Effector CD4-positive, alpha-beta T cell (primary cell): ENCODE data around the gene MAP3K13.
A peak's percentile ranks its signal among the peaks of the same experiment; 100 is the strongest.

Experiments used
- DNase-seq: peaks from one replicate; pipeline ENCODE4 v3.0.0-alpha.2; 2020
- total RNA-seq: gene quantifications from one replicate; lab custom pipeline; 2026; lab: John Stamatoyannopoulos, UW

Gene MAP3K13, protein sequence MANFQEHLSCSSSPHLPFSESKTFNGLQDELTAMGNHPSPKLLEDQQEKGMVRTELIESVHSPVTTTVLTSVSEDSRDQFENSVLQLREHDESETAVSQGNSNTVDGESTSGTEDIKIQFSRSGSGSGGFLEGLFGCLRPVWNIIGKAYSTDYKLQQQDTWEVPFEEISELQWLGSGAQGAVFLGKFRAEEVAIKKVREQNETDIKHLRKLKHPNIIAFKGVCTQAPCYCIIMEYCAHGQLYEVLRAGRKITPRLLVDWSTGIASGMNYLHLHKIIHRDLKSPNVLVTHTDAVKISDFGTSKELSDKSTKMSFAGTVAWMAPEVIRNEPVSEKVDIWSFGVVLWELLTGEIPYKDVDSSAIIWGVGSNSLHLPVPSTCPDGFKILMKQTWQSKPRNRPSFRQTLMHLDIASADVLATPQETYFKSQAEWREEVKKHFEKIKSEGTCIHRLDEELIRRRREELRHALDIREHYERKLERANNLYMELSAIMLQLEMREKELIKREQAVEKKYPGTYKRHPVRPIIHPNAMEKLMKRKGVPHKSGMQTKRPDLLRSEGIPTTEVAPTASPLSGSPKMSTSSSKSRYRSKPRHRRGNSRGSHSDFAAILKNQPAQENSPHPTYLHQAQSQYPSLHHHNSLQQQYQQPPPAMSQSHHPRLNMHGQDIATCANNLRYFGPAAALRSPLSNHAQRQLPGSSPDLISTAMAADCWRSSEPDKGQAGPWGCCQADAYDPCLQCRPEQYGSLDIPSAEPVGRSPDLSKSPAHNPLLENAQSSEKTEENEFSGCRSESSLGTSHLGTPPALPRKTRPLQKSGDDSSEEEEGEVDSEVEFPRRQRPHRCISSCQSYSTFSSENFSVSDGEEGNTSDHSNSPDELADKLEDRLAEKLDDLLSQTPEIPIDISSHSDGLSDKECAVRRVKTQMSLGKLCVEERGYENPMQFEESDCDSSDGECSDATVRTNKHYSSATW
- 5.6 reads per million, percentile 22 among the genes with 10 or more reads in this experiment for total RNA-seq

DNA sequence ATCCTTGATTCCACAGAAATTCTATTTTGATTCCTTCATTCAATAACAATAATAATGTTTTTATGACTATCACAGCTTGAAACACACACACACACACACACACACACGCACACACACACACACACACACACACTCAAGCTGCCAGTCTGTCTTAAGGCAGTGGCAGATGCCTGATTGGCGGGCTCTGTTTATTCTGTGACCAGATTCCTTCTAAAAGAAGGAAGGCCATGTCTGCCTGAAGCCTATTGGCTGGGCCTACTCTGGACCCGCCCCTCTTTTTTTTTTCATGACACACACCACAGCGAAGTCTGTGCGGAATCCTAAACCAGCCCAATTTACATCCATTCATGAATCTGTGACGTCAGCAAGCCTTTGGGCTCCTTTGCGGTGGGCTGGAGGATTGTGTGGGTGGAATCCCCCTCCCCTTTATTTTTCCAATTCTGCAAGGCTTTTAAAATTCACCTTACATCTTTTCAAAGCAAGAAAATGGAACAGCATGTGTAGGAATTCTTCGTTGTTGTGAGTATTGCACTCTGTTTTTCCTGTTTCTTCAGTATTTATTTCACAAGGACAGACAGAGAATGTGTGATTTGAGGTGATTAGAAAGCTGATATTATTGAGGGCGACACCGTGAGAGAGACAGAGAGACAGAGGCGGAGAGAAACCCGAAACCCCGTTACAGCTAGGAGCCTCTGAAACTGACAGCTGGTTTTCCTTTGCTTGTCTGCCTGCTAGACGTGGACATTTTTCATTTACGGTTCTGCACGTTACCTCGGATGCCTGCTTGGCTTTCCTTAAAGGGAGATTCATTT lies at the start of gene MAP3K13:
TSS of gene MAP3K13 (plus strand) at position 287 of the 812 bp plus-strand sequence. CDS start 65,446 bp downstream, outside the sequence.
- DNase-seq, result peak; percentile 2

DNA sequence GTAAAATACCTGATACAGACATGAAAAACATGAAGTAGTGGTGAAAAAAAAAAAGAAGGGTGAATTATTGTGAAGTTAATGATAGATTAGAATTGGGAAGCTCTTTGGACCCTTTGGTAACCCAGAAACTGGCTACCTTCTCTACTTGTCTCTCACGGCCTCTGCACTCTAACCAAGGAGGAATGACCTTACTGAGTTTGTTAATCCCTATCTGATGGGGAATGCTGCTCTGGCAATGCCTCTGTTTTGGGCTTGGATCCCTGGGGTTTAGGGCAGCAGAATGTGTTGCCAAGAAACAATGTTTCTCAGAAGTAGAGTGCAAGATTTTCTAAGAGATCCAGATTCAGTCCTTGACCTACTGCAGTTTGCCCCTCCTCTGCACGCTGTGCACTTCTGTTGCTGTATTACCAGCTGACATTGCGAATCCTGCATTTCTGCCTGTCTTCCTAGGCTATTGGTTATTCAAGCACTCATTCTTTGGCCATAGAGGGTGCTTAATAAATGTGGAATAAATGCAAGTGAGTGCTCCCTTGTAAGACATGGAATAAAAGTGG lies 49.2 kb upstream of the MAP3K13 start:
- no peak for DNase-seq

DNA sequence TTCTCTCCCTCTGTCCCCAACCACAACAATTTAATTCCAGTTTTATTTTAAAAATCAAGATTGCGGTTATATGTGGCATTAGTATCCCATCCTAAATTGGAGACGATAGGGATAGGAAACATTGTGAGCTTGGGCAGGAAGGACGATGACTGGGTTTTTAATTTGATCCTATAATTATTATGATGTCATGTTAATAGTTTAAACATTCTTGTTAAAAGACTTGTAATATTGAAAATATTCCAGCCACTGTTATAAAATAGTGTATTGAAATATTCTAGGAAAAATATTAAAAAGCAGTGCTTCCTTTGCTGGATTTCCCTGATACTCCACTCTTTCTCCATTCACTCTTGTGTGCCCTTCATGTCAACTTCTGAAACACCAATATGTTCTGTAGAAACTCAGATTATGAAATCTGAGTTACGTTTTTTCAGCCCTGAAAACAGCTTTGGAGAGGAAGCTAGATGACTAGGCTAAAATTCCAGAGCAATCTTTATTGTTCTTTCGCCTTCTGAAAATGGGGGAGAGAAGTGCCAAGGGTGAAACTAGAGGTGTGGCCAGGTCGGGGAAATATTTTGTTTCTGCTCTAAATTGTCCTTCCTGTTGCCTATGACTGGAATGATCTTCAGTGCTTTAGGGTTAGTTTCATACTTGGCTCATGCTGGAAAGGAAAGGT lies 46.1 kb upstream of the MAP3K13 start:
- DNase-seq, result no peak

DNA sequence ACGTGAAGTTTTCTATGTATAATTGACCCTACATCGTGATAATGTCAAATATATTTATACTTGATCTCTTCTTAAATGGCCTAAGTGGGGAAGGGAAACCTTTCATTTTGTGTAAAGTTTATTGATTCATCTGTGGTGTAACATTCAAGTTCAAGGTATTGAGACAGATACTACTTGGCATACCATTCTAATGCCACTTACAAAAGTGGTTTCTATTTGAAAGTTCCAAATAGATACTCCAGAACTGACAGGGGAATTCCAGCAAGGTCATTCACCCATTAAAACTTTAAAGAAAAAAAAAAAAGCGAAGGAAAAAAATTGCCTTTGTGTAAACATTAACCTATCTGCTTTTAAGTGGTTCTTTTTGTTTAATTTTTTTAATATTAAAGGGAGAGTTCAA lies 45.3 kb upstream of the MAP3K13 start:
- no peak for DNase-seq

DNA sequence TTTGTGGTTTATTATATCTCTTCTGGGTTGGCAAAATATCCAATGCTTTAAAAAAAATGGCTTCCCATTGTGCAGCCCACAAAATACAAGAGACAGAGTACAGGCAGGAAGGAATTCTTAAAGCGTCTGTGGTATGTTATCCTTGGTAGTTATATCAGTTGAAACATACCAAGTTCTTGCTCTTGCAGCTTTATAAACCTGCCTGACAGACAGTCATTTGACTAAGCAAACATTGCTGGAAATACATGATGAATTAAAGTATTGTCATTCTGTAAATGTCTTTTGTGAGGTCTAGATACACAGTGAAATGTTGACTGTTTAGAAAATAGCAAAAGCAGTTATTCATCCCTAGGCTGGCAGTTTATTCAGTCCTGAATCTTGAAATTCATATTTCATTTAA lies 44.8 kb upstream of the MAP3K13 start:
- DNase-seq, result no peak

DNA sequence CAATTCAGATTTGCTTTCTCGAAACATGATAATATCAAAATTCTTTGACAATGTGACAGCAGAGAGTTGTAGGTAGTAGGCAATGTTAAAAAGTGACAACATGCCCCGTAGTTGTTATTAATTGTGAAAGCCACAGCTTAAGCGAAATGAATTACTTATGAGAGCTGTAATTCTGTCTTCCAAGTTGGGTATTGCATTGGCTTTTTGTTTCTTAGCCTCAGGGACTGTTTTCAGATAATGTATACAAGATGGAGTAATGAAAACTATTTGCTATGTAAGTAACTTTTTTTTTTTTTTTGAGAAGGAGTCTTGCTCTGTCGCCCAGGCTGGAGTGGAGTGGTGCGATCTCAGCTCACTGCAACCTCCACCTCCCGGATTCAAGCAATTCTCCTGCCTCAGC lies 43.1 kb upstream of the MAP3K13 start:
- no peak for DNase-seq

DNA sequence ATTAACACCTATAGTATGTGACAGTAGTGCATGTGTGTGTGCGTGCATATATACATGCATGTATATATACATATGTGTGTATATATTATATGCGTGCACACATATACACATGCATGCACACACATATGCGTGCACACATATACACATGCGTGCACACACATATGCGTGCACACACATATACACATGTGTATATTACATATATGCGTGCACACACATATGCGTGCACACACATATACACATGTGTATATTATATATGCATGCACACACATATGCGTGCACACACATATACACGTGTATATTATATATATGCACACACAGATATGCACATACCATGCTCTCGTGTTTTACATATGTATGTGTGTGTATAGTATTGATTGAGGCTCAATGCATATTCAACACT lies 42.0 kb upstream of the MAP3K13 start:
- no peak for DNase-seq

DNA sequence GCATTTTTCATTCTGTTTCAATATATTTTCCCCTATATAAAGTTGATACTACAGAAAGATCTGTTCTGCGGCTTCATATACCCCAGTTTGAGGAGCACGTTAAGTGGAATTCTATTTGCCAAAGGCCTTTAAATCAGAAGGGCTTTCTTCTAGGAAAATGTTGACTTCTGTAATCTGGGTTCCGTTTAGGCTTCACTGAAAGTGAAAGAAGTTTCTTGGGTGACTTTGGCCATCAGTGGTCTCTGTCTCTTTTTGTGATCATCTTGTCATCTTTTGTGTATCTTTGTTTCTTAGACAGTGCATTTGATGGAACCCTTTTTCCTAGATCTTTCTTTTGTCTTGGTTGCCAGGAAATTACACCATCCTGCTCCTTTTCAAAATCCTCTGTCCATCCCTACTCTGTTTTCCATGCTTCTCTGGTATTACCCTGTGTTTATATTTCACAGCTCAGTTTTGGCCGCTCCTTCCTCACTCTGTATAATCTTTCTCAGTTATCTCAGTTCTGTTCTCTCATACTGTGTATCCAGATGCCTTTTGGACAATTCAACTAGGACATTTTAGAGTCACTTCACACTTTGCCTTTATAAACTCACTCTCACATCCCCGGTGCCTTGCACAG lies 40.7 kb upstream of the MAP3K13 start:
- no peak for DNase-seq

DNA sequence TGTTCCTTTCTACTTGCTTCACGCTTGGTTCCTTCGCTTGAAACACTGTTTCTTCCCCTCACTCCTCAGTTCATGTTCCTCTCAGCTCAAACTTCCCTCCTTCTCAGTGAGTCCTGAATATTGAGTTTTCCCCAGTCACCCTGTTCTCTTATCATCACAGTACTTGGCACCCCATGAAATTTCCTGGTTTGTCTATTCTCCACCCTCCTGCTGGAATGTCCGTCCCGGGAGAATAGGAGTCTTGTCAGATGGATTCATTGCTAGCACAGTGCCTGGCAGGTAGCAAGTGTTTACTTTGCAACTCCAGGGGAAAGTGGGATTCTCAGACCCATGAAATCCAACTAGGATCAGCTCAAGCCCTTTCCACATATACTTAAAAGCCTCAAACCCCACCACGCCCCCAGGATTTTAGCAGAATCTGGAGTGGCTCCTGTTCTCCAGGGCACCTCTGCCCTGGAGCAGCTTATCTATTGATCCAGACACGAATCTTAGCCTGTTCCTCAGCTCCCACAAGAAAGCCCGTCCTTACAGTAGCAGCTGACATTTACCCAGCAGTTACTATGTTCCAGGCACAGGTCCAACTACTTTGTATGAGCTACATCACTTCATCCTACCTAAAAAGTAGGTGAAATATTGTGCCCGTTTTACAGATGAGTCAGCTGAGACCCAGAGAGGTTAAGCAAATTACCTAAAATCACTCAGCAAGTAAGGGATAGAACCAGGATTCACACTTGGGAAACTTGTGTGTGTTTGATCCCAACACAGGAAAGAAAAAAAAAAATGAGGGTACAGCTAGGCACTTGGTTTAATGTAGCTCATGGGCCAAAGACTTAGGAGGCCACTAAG lies 36.8 kb upstream of the MAP3K13 start:
- DNase-seq, result no peak

DNA sequence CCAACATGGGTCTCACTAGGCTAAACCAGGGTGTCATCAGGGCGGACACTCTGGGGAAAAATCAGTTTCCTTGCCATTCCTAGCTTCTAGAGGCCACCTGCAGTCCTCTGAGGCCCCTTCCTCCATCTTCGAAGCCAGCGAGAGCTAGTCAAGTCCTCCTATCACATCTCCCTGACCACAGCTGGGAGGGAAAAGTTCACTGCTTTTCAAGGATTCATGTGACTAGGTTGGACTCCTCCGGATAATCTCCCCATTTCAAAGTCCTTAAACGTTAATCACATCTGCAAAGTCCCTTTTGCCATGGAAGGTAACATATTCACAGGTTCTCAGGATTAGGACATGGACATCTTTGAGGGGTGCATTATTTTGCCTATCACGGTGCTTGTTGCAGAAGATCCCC lies 35.9 kb upstream of the MAP3K13 start:
- no peak for DNase-seq

DNA sequence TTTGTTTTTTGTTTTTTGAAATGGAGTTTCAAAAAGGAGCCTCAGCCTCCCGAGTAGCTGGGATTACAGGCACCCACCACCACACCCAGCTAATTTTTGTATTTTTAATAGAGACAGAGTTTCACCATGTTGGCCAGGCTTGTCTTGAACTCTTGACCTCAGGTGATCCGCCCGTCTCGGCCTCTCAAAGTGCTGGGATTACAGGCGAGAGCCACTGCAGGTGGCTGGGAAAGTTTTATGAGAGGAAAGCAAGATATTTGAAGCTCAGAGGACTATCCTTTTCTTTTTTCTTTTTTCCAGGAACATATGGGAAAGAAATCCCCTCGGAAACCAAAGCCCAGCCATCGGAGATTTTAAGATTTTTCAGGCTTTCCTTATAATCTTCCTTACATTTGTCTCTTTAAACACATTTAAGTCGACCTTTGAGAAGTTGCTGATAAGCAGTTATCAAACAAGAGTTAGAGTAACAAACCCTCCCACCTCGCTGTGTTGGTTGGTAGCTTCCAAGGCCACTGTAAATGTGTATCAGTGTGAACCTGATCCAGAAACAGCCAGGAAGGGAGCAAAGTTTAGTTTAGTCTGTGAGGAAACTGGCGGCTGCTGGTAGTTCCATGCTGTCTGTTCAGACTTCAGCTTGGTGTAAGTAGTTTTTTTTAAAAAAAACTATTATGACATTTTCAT lies 34.5 kb upstream of the MAP3K13 start:
- no peak for DNase-seq

DNA sequence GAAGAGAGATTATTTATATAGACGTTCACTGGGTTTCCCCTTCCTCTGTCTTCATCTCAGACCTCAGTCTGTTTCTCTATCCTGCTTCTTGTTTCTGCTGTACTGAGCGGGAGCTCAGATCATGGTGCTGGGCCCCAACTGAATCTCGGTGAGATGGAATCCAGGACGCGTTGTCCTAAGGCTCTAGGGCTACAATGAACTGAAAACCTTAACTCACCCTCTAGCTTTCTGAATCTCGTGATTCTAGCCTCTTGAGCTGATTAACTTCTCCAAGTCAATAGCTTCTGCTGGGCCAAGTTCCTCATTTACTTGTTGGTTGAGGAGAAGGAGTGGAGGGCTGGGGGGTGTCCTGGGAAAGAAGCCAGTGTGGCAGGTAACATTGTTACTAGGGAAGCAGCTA lies 32.7 kb upstream of the MAP3K13 start:
- no peak for DNase-seq

DNA sequence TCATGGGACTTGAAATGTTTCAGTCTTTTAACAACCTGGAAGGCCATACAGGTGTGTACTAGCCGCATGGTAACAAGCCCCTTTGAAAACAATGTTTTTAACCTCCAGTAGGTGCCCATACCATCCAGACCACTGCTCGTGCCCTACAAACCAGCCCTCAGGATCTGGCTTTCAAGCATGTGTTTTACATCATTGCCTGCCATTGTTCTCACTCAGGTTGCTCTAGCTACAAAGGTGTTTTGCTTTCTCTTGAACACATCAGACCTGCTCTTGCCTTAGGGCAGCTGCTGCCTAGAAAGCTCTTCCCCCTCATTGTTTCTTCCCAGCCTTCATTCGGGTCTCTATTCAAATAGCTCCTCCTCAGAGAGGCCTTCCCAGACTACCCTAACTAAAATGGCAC lies 32.3 kb upstream of the MAP3K13 start:
- no peak for DNase-seq

DNA sequence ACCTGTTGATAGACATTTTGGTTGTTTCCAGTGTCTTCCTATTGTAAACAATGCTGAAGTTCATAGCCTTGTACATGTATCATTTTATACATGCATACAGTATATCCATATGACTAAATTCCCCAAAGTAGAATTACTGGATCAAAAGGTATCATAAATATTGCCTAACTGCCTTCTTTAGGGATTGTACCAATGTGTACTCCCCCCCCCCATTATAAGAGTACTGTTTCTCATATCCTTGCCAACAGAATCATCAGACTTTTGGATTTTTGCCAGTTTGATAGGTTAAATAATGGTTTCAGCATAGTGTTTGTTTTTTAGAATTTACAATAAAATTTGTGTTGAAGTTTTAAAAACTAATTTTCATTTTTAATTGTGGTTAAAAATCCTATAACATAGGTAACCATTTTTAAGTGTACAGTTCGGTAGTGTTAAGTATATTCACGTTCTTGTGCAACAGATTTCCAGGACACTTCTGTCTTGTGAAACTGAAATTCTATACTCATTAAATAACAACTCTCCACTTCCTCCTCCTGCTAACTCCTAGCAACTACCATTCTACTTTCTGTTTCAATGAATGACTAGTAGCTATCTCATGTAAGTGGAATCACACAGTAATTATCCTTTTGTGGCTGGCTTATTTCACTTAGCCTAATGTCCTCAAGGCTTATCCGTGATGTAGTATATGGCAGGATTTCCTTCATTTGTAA lies 30.8 kb upstream of the MAP3K13 start:
- no peak for DNase-seq

DNA sequence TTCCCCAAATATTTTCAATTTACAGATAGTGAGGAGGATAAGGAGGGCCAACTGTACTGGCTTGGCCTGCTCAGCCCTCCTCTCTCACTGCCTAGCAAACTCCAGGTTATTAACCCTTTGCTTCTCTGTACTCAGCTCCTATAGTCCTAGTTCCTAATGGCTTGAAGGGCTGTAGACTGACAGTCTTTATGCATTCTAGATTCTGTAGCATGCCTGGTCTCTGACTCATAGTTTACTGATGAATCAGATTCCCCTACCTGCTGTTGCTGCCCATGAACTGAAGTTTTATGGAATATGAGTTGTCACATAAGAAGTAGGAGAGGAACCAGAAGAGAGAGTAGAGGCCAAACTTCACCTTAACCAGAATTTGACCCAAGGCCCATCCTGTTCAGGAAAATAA lies 27.1 kb upstream of the MAP3K13 start:
- DNase-seq, result no peak

DNA sequence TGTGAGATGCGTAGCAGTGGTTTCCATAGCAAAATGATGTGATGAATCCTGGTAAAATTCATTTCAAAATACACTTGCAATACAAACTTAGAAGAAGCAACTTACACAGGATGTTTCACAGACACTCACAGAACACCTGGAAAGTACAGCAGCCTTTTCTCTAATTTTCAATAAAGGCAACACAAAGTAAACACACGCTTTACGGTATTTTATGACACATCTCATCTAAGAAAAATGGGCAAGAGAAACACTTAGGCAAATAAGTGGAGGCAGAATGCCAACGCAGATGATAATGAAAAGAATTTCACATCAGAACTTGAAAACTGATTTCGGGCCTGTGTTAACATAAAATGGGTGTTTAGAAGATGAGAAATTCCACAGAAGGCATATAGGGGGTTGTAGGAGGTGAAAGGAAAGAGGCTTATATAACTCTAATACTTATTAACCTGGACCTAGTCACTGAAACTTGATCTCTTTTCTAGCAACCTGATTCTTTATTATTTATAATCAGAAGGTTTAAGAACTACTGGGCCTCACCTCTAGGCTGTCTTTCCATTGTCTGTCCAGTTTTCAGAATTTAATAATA lies 25.6 kb upstream of the MAP3K13 start:
- no peak for DNase-seq

DNA sequence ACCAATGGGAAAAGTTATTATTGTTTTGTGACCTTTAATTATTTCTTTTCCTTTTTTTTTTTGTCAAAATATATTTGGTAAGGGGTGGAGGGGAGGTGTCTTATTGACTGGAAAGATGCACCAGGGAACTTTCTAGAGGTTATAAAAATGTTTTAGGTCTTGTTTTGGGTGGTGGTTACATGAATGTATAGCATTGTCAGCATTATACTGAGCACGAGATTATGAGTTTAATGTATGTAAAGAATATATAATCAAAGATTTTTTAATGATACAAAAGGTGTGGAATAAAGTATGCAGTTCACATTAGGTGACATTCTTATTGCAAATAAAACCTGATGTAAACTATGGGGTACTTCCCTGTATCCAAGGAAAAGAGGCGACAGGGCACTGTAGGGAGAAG lies 23.0 kb upstream of the MAP3K13 start:
- no peak for DNase-seq

DNA sequence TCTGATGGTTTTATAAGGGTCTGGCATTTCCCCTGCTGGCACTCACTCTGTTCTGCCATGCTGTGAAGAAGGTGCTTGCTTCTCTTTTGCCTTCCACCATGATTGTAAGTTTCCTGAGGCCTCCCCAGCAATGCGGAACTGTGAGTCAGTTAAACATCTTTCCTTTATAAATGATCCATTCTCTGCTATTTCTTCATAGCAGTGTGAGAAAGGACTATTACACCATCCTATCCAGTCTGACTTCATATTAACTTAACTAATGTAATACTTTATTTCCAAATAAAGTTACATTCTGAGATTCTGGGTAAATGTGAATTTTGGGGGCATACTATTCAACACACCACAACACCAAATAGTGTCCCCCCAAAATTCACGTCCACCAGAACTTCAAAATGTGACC lies 22.2 kb upstream of the MAP3K13 start:
- DNase-seq, result no peak
